ENCODE data around the gene RASGRP2.

DNA sequence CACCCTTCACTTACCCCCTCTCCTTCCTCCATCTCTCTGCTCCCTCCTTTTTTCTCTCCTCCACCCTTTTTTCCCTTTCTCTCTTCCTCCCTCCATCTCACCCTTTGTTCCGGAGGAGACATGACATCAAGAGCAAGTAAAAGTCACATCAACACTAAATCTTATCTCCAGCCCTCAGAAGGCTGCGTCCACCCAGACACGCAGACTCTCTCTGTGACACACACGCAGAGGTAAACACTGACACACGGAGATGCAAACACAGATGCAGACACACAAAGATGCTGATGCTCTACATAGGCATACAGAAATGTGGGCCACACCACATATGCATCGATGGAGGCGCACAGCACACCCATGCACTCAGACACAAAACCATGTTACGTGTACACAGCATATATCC lies 47.9 kb downstream of the RASGRP2 start:
- TF ChIP-seq, protein P1, sequence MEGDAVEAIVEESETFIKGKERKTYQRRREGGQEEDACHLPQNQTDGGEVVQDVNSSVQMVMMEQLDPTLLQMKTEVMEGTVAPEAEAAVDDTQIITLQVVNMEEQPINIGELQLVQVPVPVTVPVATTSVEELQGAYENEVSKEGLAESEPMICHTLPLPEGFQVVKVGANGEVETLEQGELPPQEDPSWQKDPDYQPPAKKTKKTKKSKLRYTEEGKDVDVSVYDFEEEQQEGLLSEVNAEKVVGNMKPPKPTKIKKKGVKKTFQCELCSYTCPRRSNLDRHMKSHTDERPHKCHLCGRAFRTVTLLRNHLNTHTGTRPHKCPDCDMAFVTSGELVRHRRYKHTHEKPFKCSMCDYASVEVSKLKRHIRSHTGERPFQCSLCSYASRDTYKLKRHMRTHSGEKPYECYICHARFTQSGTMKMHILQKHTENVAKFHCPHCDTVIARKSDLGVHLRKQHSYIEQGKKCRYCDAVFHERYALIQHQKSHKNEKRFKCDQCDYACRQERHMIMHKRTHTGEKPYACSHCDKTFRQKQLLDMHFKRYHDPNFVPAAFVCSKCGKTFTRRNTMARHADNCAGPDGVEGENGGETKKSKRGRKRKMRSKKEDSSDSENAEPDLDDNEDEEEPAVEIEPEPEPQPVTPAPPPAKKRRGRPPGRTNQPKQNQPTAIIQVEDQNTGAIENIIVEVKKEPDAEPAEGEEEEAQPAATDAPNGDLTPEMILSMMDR (IDR thresholded peaks at IDR 0.05) = no peak
- no peak for TF ChIP-seq POLR2A (IDR thresholded peaks at IDR 0.05)
